Activated T-cell treated with anti-CD3 and anti-CD28 coated beads for 48 hours (primary cell): ENCODE data around the gene FCRL6.
A peak's percentile ranks its signal among the peaks of the same experiment; 100 is the strongest.

ENCODE experiments used
- DNase-seq: peaks from one replicate; pipeline ENCODE4 v3.0.0-alpha.2; 2020; ENCODE audit warnings: low read depth

The FCRL6 gene

DNA sequence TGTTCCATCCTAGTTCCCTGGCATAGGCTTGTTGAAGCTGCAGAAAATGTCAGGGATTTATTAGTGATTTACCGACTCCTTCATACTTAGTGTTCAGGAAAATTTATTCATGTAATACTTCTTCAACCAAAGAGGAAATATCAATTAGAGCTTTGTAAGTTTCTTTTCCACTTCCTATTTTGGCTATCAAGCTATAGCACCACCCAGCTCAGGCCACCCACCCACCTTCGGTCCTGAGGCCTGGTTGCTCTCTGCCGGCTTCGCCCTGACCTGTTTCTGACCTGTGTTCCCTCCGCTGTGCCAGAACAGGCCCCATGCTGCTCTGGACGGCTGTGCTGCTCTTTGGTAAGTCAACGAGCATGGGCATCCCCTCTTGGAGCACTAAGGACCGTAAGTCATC is at the start of gene FCRL6:
Gene FCRL6, plus strand, starts transcription at position 250 of the 400 bp plus-strand sequence. Its CDS starts 65 bp downstream, at position 315.
- DNase-seq = no peak

DNA sequence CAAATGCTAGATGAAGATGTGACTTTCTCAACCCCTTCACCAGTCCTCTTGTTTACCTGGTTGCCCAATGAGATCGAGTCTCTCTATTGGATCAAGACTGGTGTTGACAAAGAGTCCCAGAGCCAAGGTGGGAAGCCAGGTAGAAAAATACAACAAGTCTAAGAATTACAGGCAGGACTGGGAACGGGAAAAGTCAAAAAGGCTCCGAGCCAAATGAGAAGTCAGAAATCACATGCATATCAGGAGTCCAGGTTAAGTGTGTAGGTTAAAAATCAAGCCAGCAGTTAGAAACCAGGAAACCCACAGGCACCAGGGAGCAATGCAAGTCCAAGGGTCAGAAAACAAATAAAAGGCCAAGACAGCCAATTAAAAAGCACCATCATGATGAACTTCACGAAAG is 48.8 kb upstream of the FCRL6 start:
- no peak for DNase-seq

- DNase-seq = no peak
Observed at GRCh38 chr1:159755451-159756007, 46.6 kb upstream of the FCRL6 start.

GRCh38 chr1:159756397-159756796 is 45.8 kb upstream of the FCRL6 start:
- no peak for DNase-seq

GRCh38 chr1:159763686-159764085 is 38.5 kb upstream of the FCRL6 start:
- no peak for DNase-seq

DNA sequence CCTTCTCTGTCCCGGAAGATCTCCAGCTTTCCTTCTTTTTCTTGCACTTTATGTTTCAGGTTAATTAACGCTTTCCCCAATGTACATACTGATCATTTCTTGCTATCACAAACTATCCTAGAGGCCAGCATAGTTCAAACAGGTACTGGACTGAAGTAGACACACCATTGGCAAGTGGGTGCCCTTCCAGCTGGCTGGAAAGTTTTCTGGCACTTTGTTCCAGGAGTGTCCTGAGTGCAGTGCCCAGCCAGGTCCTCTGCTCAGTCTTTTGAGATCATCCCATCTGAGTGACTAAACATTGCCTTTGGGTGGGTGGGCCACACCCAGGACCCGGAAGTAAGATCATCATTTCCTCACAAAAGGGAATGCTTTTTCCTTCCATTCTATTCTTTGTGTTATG is 36.4 kb upstream of the FCRL6 start:
- DNase-seq = no peak

GRCh38 chr1:159771127-159771895 is 30.8 kb upstream of the FCRL6 start:
- DNase-seq = no peak

- no peak for DNase-seq
Observed at GRCh38 chr1:159774465-159774864, 27.7 kb upstream of the FCRL6 start.

DNA sequence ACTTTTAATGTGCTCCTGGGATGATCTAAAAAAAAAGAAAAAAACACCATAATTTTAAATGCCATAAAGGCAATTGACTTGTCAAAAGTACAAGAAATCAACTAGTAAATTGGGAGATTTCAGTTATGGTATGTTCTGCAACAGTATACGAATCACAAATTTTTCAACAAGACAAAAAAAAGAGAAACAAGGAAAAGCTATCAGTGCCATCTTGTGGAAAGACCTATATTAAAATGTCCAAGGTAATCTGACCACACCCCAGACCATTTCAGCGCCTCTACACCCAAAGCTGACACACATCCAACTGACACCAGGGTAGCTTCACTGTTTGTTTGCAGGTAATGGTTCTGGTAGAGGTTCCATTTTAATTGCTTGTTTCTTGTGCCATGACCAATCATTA is 26.4 kb upstream of the FCRL6 start:
- DNase-seq = no peak

GRCh38 chr1:159778266-159778665 is 23.9 kb upstream of the FCRL6 start:
- DNase-seq = no peak

GRCh38 chr1:159779403-159779851 is 22.7 kb upstream of the FCRL6 start:
- no peak for DNase-seq

GRCh38 chr1:159780583-159781582 is 21.3 kb upstream of the FCRL6 start, which contains the start of gene DUSP23:
DUSP23 (plus strand) TSS chr1:159780962; CDS start chr1:159781101, 139 bp downstream.
- DNase-seq = peak; percentile 94

GRCh38 chr1:159781992-159782391 is 20.2 kb upstream of the FCRL6 start:
- DNase-seq = no peak

DNA sequence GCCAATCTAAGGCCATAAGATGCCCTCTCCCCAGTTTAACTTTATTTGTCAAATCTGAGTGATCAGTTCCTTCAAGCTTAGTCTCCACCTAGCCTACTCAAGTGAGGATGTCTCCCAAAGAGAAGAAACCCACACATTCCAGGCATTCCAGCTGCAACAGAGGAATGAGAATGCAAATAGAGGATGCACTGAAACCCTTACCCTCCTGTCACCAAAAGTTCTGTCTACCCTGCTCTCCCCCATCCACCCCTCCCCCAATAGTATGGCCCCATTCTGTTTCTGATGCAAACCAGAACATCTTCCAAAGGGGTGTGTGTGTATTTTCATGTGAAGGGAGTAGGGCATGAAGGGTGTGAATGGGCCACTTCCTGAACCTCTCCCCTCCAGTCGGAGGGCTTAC is 18.4 kb upstream of the FCRL6 start:
- no peak for DNase-seq

DNA sequence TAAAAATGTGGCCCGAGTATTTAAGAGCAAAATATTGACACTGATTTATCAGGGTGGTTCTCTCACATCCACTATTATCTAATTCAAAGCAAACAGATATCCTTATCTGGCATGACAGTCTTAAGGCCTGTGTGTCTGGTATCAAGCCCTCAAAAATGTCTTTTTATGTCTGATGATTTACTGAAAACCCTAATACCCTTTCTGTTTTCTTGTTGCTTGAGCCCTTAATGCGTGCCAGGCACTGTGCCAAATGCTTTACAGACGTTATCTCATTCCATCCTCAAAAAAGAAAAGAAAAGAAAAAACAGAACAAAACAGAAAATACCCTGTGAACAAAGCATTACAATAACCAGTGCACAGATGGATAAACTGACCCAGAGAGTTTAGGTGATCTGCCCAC is 15.7 kb upstream of the FCRL6 start:
- no peak for DNase-seq

GRCh38 chr1:159786966-159787365 is 15.2 kb upstream of the FCRL6 start:
- no peak for DNase-seq

- DNase-seq = no peak
Observed at GRCh38 chr1:159790237-159790917, 11.8 kb upstream of the FCRL6 start.

GRCh38 chr1:159791031-159791430 is 11.1 kb upstream of the FCRL6 start:
- DNase-seq = no peak

DNA sequence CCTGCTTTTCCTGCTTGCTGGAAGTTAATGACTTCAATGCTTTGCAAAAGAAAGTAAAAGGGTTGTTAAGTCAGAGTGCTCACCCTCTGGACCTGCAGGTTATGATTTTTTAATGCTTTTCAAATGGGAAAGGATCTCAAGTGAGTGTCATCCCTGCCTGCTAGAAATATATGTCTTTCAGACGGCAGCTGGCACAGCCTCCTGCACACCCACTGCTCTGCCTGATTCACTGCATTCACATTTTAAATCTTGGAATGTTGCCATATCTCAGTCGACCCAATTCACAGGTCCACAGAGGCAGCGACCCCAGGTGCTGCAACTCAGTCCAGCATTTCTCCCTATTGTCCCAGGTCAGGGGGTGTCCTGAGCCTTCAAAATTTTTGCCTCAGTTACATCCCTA is 10.7 kb upstream of the FCRL6 start:
- DNase-seq = no peak

DNA sequence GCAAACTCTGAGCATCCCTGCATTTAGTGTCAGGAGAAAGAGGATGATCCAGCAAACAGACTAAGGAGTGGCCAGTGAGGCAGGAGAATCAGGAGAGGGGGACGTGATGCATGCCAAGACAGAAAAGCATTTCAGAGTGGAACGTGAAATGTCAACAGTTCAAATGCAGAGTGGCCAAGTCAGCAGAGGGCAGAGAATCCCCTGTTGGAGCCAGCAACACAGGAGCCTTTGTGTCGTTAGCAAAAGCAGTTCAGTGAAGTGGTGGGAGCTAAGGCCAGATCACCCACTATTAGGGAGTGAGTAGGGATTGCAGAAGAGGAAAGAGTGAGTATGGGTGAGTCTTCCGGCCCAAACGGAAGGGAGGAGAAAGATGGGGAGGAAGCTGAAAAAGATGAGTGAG is 6.6 kb upstream of the FCRL6 start:
- no peak for DNase-seq

GRCh38 chr1:159798893-159799292 is 3.3 kb upstream of the FCRL6 start:
- no peak for DNase-seq

- DNase-seq = no peak
Observed at GRCh38 chr1:159799446-159799985, 2.6 kb upstream of the FCRL6 start.
